Muscle of leg (tissue), 11 donors: ENCODE results near the gene GALNT15. TPM values are rescaled to one million over a fixed set of nuclear protein-coding genes. Genes with fewer than 3 reads are reported as not detected.

ENCODE experiments used
- DNase-seq: peaks from one replicate; pipeline ENCODE4 v3.0.0; 2013
- H3K27ac ChIP-seq: one replicate; pipeline ENCODE4 v1.5.1; 2013; ENCODE audit warnings: mild to moderate bottlenecking, low read length, control low read depth
- H3K27me3 ChIP-seq: one replicate; pipeline ENCODE4 v1.6.1; 2013; ENCODE audit warnings: low read length; ENCODE audit not compliant: control insufficient read depth, insufficient read depth
- H3K36me3 ChIP-seq: one replicate; pipeline ENCODE4 v1.6.1; 2013; ENCODE audit warnings: low read length; ENCODE audit not compliant: control insufficient read depth, insufficient read depth
- H3K4me1 ChIP-seq: one replicate; pipeline ENCODE4 v1.6.1; 2013; ENCODE audit warnings: low read length; ENCODE audit not compliant: control insufficient read depth, insufficient read depth
- H3K4me3 ChIP-seq: one replicate; pipeline ENCODE4 v1.5.1; 2013; ENCODE audit warnings: low read length, control low read depth
- H3K9me3 ChIP-seq: replicated peaks from 2 replicates; pipeline ENCODE4 v1.6.1; 2013; ENCODE audit warnings: low read depth, low read length; ENCODE audit not compliant: control insufficient read depth
- WGBS: methylation state at CpG from one replicate; pipeline ENCODE4 v1.1.5; 2013; ENCODE audit warnings: missing lambda C conversion rate; ENCODE audit not compliant: insufficient coverage; 5-methylcytosine and 5-hydroxymethylcytosine counted together
- polyA plus RNA-seq, 8 donors: library from polyadenylated mRNA; unstranded; fragments of 120-200 nt; gene quantifications; one replicate each; pipeline versions ENCODE4 v1.2.1 to v1.2.3, GENCODE V29; 2013; ENCODE audit warnings: inconsistent platforms in 1 of 8, low replicate concordance in 1 of 8; ENCODE audit not compliant: insufficient read length in 8 of 8, insufficient read depth in 1 of 8
- total RNA-seq: library from RNA; stranded (reverse); fragments of 120-200 nt; gene quantifications from one replicate; pipeline ENCODE4 v1.2.4, GENCODE V29; 2013

Gene GALNT15
- total and polyA plus RNA-seq, 9 donors, result 0.48 to 2.0 (median 1.0) TPM

- no CpG with 5 or more reads among the region's 4 CpGs for WGBS
- no peaks in the 10 kb centered on the region for H3K4me1 ChIP-seq
- H3K27me3 ChIP-seq, result no peaks in the 10 kb centered on the region
- DNase-seq, result no peak
- H3K27ac ChIP-seq, result no peak overlapping the region
- no peaks in the 10 kb centered on the region for H3K36me3 ChIP-seq
- H3K9me3 ChIP-seq, result no peaks in the 10 kb centered on the region
- no peak overlapping the region for H3K4me3 ChIP-seq
Measured at GRCh38 chr3:16203031-16203430, 28.6 kb downstream of the GALNT15 start.

DNA sequence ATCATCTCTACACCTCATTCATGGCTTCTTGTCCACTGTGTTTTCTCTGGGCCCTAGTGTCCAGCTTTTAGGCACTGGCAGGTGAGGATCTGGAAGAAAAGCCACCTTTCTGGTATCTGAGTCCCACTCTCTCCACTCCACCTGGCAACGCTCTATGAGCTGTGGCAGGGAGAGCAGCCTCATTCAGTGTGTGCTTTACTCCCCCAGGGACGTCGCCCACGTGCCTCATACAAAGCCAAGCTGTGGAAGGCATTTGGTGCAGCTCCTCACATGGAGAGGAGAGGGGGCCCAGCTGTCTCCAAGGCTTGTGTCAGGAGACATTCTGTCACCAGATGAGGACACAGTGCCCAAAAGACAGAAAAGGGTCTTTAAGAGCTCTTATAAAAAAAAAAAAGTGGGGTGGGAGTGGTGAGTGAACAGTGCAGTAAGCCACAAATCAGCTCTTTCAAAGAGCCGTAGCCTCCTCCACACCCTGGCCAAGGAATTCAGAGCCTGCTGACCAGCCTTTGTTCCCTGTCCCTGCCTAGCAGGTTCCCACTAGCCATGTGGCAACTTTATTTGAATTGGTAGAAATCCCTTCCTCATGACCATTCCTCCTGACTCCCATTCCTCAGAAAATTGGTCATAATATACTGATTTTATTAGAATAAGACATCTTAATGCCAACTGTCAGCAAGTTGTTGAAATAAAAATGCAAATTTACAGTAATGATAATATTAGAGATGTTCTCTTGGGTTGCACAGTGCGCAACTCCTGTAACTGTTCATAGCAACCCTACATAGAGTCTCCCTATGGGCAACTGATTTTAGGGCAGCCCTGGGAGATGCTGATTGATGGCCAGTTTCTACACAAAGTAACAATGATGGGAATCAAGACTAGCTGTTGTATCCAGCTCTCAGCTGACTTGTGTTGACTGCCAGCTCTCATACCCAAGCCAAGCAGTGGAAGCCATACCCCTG is 29.5 kb downstream of the GALNT15 start:
- no peaks in the 10 kb centered on the region for H3K4me1 ChIP-seq
- no peaks in the 10 kb centered on the region for H3K36me3 ChIP-seq
- no peaks in the 10 kb centered on the region for H3K27me3 ChIP-seq
- H3K27ac ChIP-seq, result no peak overlapping the region
- 60% methylated on average over 1 of the region's 6 CpGs for WGBS
- no peak overlapping the region for H3K4me3 ChIP-seq
- H3K9me3 ChIP-seq, result no peaks in the 10 kb centered on the region
- DNase-seq, result no peak

DNA sequence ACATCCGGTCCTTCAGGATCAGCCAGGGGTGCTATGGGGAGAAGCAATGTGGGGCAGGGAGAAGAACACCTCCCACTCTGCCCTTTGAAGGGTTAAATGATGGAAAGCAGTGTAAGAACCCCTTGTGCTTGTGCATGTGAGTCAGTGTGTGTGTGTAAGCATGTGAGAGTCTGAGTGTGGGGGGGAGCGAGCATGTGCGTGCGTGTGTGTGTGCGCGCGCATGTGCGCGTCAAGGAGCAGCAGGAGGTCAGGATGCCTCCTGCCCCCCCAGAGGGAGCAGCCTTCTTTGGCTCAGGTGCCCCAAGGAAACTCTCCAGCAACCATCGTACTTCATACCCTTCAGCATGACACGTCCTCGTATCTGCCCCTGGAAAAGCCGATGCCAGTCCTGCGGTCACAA is 30.3 kb downstream of the GALNT15 start:
- no peaks in the 10 kb centered on the region for H3K4me1 ChIP-seq
- H3K27ac ChIP-seq, result no peak overlapping the region
- no peaks in the 10 kb centered on the region for H3K36me3 ChIP-seq
- no peaks in the 10 kb centered on the region for H3K27me3 ChIP-seq
- H3K9me3 ChIP-seq, result no peaks in the 10 kb centered on the region
- no peak for DNase-seq
- WGBS, result 98% methylated on average over 8 of the region's 14 CpGs
- no peak overlapping the region for H3K4me3 ChIP-seq

GRCh38 chr3:16205156-16205870 is 30.8 kb downstream of the GALNT15 start:
- Histone ChIP-seq H3K36me3 (no peaks in the 10 kb centered on the region), H3K9me3 (no peaks in the 10 kb centered on the region), H3K27me3 (no peaks in the 10 kb centered on the region), H3K4me1 (no peaks in the 10 kb centered on the region), H3K4me3 (no peak overlapping the region), H3K27ac (no peak overlapping the region)
- 89% methylated on average over 3 of the region's 11 CpGs for WGBS
- no peak for DNase-seq

DNA sequence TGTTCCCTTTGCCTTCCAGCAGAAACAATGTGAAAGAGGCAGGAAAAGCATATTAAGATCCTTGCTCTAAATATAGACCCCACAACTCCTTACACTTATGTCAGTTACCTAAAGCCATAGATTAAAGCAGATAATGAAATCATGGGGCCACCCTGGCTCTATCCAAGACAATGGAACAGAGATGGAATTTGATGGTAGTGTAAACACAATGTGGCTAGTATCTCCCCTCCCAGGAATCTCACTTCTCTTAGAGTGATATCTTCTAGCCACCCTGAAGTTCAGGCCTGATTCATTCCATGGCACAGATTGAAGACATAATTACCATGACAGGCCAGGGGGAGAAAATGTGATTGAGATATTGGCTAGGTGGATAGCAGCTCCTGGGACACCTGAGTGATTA is 32.6 kb downstream of the GALNT15 start:
- no peaks in the 10 kb centered on the region for H3K9me3 ChIP-seq
- H3K27me3 ChIP-seq, result no peaks in the 10 kb centered on the region
- H3K4me1 ChIP-seq, result no peaks in the 10 kb centered on the region
- H3K4me3 ChIP-seq, result no peak overlapping the region
- no peaks in the 10 kb centered on the region for H3K36me3 ChIP-seq
- no peak overlapping the region for H3K27ac ChIP-seq
- no peak for DNase-seq

DNA sequence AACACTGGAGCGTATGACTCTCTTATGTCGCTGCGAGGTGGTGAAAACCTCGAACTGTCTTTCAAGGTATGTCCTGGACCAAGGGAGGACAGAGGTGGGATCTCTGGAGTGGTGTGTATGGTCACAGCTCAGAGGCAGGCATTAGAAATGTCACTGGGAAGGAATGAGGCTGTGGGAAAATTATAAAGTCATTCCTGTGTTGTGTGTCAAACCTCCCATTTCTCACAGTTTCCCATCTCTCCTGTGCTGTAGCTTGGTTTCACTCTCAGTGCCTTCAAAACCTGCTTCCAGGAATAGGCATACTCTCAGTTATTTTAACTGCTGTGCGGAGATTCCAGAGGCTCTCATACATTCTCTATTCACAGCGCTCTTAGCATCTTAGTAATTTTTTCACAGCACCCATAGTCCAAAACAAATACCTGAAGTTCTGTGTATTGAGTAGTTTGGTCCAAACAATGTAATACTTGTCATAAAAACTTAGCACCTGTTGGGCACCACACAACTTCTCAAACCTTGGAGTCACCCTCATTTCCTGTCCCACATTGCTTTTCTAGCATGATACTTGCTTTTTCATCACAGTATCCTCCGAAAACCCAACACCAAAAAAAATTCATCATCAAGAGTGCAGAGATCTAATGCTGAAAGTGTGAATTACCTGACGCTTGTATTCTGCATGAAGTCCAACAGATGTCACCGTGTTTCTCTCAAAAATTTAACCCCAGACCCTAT is 36.9 kb downstream of the GALNT15 start:
- Histone ChIP-seq H3K4me1 (no peaks in the 10 kb centered on the region), H3K27me3 (no peaks in the 10 kb centered on the region), H3K27ac (no peak overlapping the region), H3K9me3 (no peaks in the 10 kb centered on the region), H3K36me3 (no peaks in the 10 kb centered on the region), H3K4me3 (no peak overlapping the region)
- WGBS, result 80% methylated on average over 6 of the region's 9 CpGs
- DNase-seq, result no peak

DNA sequence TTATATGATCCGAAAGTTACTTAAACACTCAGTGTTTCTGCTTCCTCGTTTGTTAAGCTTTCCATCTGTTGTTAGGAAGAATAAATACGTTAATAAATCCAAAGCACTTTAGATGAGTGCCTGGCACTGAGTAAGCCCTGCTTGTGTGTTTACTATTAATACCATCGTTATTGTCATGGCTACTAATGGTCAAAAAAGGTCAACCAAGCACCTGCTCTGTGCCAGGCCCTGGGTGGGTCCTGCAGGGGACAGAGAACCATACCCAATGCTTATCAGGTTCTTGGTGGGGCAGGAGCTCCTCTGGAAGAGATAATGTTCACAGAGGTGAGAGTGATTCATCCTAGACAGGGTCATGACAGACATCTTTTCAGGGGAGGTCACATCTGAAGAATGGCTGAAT is 39.9 kb downstream of the GALNT15 start:
- Histone ChIP-seq H3K9me3 (no peaks in the 10 kb centered on the region), H3K4me1 (no peaks in the 10 kb centered on the region), H3K4me3 (no peak overlapping the region), H3K27ac (no peak overlapping the region), H3K27me3 (no peaks in the 10 kb centered on the region), H3K36me3 (no peaks in the 10 kb centered on the region)
- no peak for DNase-seq
- no CpG with 5 or more reads among the region's 4 CpGs for WGBS

GRCh38 chr3:16216373-16216935 is 42.0 kb downstream of the GALNT15 start:
- Histone ChIP-seq H3K27ac (no peak overlapping the region), H3K9me3 (no peaks in the 10 kb centered on the region), H3K36me3 (no peaks in the 10 kb centered on the region), H3K27me3 (no peaks in the 10 kb centered on the region), H3K4me3 (no peak overlapping the region), H3K4me1 (no peaks in the 10 kb centered on the region)
- WGBS, result 66% methylated on average over 15 of the region's 17 CpGs
- DNase-seq, result no peak

DNA sequence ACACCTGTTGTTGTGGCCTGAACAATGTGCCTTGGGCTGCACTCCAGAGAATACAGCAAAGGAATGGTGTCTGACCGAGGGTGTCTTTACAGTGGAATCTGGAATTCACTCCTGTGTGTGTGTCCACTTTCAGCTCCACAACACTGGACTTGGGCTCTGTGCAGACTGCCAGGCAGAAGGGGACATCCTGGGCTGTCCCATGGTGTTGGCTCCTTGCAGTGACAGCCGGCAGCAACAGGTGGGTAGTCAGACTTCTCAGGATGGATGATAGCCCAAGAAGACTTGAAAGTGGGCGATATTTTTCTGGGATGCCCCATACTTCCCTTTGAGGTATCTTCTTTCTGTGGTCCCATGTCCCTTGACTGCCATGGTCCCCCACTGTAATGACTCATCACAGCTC is 45.3 kb downstream of the GALNT15 start:
- no CpG with 5 or more reads among the region's 3 CpGs for WGBS

GRCh38 chr3:16221990-16222389 is 47.5 kb downstream of the GALNT15 start:
- no peaks in the 10 kb centered on the region for H3K4me1 ChIP-seq
- no peaks in the 10 kb centered on the region for H3K36me3 ChIP-seq
- H3K27ac ChIP-seq, result no peak overlapping the region
- no peaks in the 10 kb centered on the region for H3K9me3 ChIP-seq
- no peak overlapping the region for H3K4me3 ChIP-seq
- WGBS, result no CpG with 5 or more reads among the region's 3 CpGs
- no peaks in the 10 kb centered on the region for H3K27me3 ChIP-seq
- no peak for DNase-seq

More for the DNA sequence above, 45.3 kb downstream of the GALNT15 start:
- no peaks in the 10 kb centered on the region for H3K27me3 ChIP-seq
- no peak overlapping the region for H3K4me3 ChIP-seq
- no peaks in the 10 kb centered on the region for H3K9me3 ChIP-seq
- H3K36me3 ChIP-seq, result no peaks in the 10 kb centered on the region
- no peak overlapping the region for H3K27ac ChIP-seq
- H3K4me1 ChIP-seq, result no peaks in the 10 kb centered on the region
- DNase-seq, result no peak
